Posterior vena cava (tissue), 2 donors: ENCODE data around the gene FAM169A. TPM values are rescaled to one million over a fixed set of nuclear protein-coding genes. Genes with fewer than 3 reads are reported as not detected.
"Not testable (repeated sequence)": the region's sequence is repeated elsewhere in the genome, so short reads cannot be mapped to it uniquely, and the experiment has no call there.

Experiments used
- DNase-seq: peaks from one replicate; pipeline ENCODE4 v3.0.0-alpha.2; 2020; ENCODE audit warnings: low spot score
- intact Hi-C, 2 donors: fragments of 100-400 bp; cut with DNase I; formaldehyde crosslinking; loops; one replicate each; pipeline versions ENCODE4 v1.14.1 to v1.14.2; 2022 to 2023
- long read RNA-seq, 2 donors: library from polyadenylated mRNA; unstranded; transcript quantifications; one replicate each; pipeline ENCODE4 v2.0.0, GENCODE V29; 2020 to 2021
- total RNA-seq, 2 donors: library from RNA; stranded (reverse); fragmentation: NEBNext Ultra II Directional; extraction: Animal tissue kit (Norgen Biotek cat#: 25700); gene quantifications; one replicate each; pipeline ENCODE4 v1.2.1, GENCODE V29; 2021
- donor health status: DM: yes; HTN: yes; CAD: no.
- donor health status: DM: yes; HTN: yes; CAD: no.

The FAM169A gene
- total RNA-seq = under 1 TPM; 0.43 to 0.65 TPM
- long read RNA-seq, donor 1 = 0 reads
- long read RNA-seq, donor 2, partial matches to known transcripts = 0 of 3 reads
- long read RNA-seq, donor 2, other reads (novel, unspliced or antisense) = 3 of 3 reads

- no peak for DNase-seq
- intact Hi-C loops = no loop called here
Observed at GRCh38 chr5:74865804-74866595, at the start of gene FAM169A. TSS of gene FAM169A (minus strand) at chr5:74866387. CDS start at chr5:74841676, 24,711 bp downstream.

- intact Hi-C loops = loop anchor here (5.0 to 10.0 kb wide), 2 partner anchors 241 to 243 kb away; no protein-coding TSS in a partner anchor
- no peak for DNase-seq
Observed at GRCh38 chr5:74915488-74915887, 49.3 kb upstream of the FAM169A start.

GRCh38 chr5:74911421-74911820 is 45.2 kb upstream of the FAM169A start:
- intact Hi-C loops = loop anchor here in 1 of 2 donors (10.0 kb wide), 1 partner anchor 237 kb away; no protein-coding TSS in a partner anchor
- not testable (repeated sequence) for DNase-seq

GRCh38 chr5:74909888-74910287 is 43.7 kb upstream of the FAM169A start:
- intact Hi-C loops = loop anchor here in 1 of 2 donors (10.0 kb wide), 1 partner anchor 235 kb away; no protein-coding TSS in a partner anchor
- not testable (repeated sequence) for DNase-seq

- intact Hi-C loops, DNase-seq: not testable (repeated sequence)
Observed at GRCh38 chr5:74908237-74908636, 42.0 kb upstream of the FAM169A start.

GRCh38 chr5:74904713-74905112 is 38.5 kb upstream of the FAM169A start:
- DNase-seq, intact Hi-C loops: not testable (repeated sequence)

- no peak for DNase-seq
- intact Hi-C loops = no loop called here
Observed at GRCh38 chr5:74903165-74903787, 37.1 kb upstream of the FAM169A start.

GRCh38 chr5:74897049-74897448 is 30.9 kb upstream of the FAM169A start:
- DNase-seq = no peak
- intact Hi-C loops = no loop called here

- DNase-seq = no peak
- intact Hi-C loops = no loop called here
Observed at GRCh38 chr5:74895906-74896305, 29.7 kb upstream of the FAM169A start.

GRCh38 chr5:74894351-74894750 is 28.2 kb upstream of the FAM169A start:
- no peak for DNase-seq
- intact Hi-C loops = no loop called here

- intact Hi-C loops = no loop called here
- DNase-seq = no peak
Observed at GRCh38 chr5:74892921-74893320, 26.7 kb upstream of the FAM169A start.

- intact Hi-C loops = no loop called here
- DNase-seq = no peak
Observed at GRCh38 chr5:74889523-74890105, 23.4 kb upstream of the FAM169A start.

- intact Hi-C loops = no loop called here
- no peak for DNase-seq
Observed at GRCh38 chr5:74888117-74888516, 21.9 kb upstream of the FAM169A start.

GRCh38 chr5:74885170-74885569 is 19.0 kb upstream of the FAM169A start:
- intact Hi-C loops = no loop called here
- DNase-seq = no peak

GRCh38 chr5:74882379-74883134 is 16.4 kb upstream of the FAM169A start:
- intact Hi-C loops, DNase-seq: not testable (repeated sequence)

GRCh38 chr5:74877624-74878304 is 11.6 kb upstream of the FAM169A start:
- no peak for DNase-seq
- intact Hi-C loops = no loop called here

- intact Hi-C loops = no loop called here
- no peak for DNase-seq
Observed at GRCh38 chr5:74875994-74876791, 10.0 kb upstream of the FAM169A start.
